ENCODE data around the gene PHRF1.

The PHRF1 gene

GRCh38 chr11:581342-581741, 5.1 kb downstream of the PHRF1 start:
- no peak for TF ChIP-seq Cebpa-rat (IDR thresholded peaks at IDR 0.05)
- Histone ChIP-seq H3K27me3 (no peaks in the 10 kb centered on the region), H3K4me2 (no peak overlapping the region), H4K20me1 (peaks cover 100% of the 10 kb centered on the region), H3K9me3 (no peaks in the 10 kb centered on the region), H3K9ac (no peak overlapping the region), H3K4me1 (peaks cover 33% of the 10 kb centered on the region), H3K4me3 (no peak overlapping the region), H3K36me3 (peaks cover 80% of the 10 kb centered on the region), H3K27ac (no peak overlapping the region)

DNA sequence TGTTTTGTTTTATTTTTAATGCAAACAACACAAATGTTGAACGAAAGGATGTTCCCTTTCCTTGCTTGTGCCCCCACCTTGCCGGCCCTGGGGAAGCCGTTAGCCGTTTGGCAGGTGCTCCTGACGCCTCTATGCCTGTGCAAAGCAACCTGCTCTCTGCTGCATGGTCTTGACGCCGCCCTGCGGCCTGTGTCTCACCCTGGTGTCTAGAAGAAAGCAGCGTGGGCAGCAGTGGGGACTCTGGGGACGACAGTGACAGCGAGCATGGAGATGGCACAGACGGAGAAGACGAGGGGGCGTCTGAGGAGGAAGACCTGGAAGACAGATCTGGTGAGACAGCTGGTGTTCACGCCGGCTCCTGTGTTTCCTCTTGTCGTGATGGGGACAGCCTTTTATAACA, 5.5 kb downstream of the PHRF1 start:
- peaks cover 100% of the 10 kb centered on the region for H4K20me1 ChIP-seq
- H3K4me2 ChIP-seq = no peak overlapping the region
- H3K4me1 ChIP-seq = peaks cover 33% of the 10 kb centered on the region
- no peaks in the 10 kb centered on the region for H3K27me3 ChIP-seq
- H3K9me3 ChIP-seq = no peaks in the 10 kb centered on the region
- H3K4me3 ChIP-seq = no peak overlapping the region
- TF ChIP-seq Cebpa-rat (IDR thresholded peaks at IDR 0.05) = no peak
- H3K9ac ChIP-seq = no peak overlapping the region
- H3K36me3 ChIP-seq = peaks cover 85% of the 10 kb centered on the region
- H3K27ac ChIP-seq = no peak overlapping the region

DNA sequence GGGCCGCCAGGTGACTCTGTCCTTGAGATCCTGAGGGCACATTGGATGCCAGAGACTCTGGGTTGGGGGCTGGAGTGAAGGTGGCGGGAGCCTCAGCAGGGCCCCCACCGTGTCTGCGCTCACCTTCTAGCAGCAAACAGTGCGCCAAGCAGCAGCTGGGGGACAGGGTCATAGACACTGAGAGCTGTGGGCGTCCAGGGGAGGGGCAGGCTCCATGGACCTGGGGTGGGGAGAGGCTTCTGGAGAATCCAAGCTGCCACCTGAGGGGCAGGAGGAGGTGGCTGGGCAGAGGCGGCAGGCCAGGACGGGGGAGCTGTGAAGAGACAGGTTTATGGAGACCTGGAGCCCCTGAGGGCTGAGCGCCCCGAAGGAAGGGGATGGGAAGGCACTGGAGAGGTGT, 8.0 kb downstream of the PHRF1 start:
- Histone ChIP-seq H3K4me1 (peaks cover 12% of the 10 kb centered on the region), H3K36me3 (peaks cover 99% of the 10 kb centered on the region), H3K4me3 (no peak overlapping the region), H4K20me1 (peaks cover 100% of the 10 kb centered on the region), H3K27ac (no peak overlapping the region), H3K9ac (no peak overlapping the region), H3K4me2 (no peak overlapping the region), H3K27me3 (no peaks in the 10 kb centered on the region), H3K9me3 (no peaks in the 10 kb centered on the region)
- no peak for TF ChIP-seq Cebpa-rat (IDR thresholded peaks at IDR 0.05)

DNA sequence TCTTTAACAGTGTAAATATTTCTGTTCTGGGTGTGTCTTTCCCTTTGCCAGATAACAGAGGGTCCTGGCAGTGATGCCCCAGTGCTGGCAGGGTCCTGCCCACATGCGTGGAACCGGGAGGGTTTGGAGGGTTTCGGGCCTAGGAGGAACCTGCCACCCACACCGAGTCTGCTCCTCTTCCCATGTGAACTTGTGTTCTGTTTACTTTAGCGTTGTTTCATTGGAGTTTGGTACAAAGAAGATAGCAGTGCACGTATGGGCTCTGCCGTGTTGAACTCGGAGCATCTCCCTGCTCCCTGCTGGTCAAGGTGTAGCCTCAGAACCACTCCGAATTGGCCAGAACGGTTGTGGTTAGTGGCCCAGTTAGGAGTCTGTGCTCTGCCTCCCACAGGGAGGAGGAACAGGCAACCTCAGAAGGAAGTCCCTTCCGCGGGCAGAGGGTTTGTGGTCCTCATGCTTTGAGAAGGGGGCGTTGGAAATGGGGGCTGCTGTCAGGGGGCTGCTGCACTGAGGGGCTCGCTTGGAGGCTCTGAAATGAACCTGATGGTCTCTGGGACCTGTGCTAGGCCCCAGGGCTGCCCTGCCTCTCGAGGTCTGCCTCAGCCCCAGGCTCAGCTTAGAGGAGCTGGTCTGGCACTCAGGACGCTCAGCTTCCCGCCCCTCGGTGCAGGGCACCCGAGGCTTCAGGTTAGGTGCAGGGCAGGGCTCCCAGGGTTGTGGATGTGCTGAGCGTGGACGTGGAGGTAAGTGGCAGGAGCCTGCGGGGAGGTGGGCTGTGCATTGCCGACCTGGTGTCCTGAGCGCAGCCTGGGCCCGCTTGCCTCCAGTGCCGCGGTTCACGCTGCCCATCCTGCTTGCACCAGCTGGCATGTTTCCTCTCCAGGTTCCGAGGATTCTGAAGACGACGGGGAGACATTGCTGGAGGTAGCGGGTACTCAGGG, 10.4 kb downstream of the PHRF1 start:
- Histone ChIP-seq H3K4me3 (no peak overlapping the region), H3K36me3 (peaks cover 100% of the 10 kb centered on the region), H3K27ac (no peak overlapping the region), H3K4me1 (no peaks in the 10 kb centered on the region), H3K9ac (no peak overlapping the region), H4K20me1 (peaks cover 100% of the 10 kb centered on the region), H3K4me2 (no peak overlapping the region), H3K9me3 (no peaks in the 10 kb centered on the region), H3K27me3 (no peaks in the 10 kb centered on the region)
- no peak for TF ChIP-seq Cebpa-rat (IDR thresholded peaks at IDR 0.05)

DNA sequence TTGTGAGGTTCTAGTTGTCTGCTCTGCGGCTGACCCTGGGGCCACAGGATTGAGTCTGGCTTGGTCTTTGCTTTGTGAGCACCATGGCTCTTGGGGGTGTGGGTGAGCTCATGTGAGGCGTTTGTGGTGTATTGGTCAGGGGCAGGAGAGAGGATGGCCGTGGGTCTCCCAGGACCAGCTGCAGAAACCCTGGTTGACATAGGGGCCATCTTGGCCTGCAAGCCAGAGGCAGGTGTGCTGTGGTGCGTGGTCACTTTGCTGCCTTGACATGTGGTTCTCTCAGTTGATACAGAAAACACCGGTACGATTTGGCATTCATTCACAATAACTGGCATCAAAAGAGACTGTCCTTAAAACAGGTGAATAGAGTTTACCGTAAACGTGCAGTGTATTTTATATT, 11.3 kb downstream of the PHRF1 start:
- H4K20me1 ChIP-seq = peaks cover 99% of the 10 kb centered on the region
- no peak for TF ChIP-seq Cebpa-rat (IDR thresholded peaks at IDR 0.05)
- no peak overlapping the region for H3K4me3 ChIP-seq
- H3K36me3 ChIP-seq = peaks cover 99% of the 10 kb centered on the region
- no peaks in the 10 kb centered on the region for H3K4me1 ChIP-seq
- no peak overlapping the region for H3K9ac ChIP-seq
- no peaks in the 10 kb centered on the region for H3K9me3 ChIP-seq
- no peak overlapping the region for H3K4me2 ChIP-seq
- no peaks in the 10 kb centered on the region for H3K27me3 ChIP-seq
- H3K27ac ChIP-seq = no peak overlapping the region

DNA sequence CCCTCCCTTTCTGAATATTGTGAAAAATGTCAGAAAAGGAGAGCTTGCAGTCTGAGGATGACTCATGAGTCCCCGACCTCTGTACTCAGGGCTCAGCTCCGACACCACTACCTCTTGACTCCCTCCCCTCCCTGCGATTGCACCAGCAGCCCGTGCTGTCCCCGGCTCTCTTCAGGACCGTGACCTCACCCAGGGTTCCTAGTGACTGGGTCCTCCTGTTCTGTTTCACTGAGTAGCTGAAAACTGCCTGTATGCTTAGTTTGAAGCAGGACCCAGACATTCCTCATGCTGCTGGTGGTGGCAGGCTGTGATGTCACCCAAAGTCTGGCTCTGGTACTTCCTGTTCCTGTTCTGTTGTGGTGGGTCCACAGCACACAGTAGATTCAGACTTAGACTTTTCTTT, 11.7 kb downstream of the PHRF1 start:
- H3K27me3 ChIP-seq = no peaks in the 10 kb centered on the region
- no peak overlapping the region for H3K4me3 ChIP-seq
- H3K4me1 ChIP-seq = no peaks in the 10 kb centered on the region
- H4K20me1 ChIP-seq = peaks cover 99% of the 10 kb centered on the region
- H3K36me3 ChIP-seq = peaks cover 99% of the 10 kb centered on the region
- H3K27ac ChIP-seq = no peak overlapping the region
- H3K9ac ChIP-seq = no peak overlapping the region
- TF ChIP-seq Cebpa-rat (IDR thresholded peaks at IDR 0.05) = no peak
- no peaks in the 10 kb centered on the region for H3K9me3 ChIP-seq
- no peak overlapping the region for H3K4me2 ChIP-seq

DNA sequence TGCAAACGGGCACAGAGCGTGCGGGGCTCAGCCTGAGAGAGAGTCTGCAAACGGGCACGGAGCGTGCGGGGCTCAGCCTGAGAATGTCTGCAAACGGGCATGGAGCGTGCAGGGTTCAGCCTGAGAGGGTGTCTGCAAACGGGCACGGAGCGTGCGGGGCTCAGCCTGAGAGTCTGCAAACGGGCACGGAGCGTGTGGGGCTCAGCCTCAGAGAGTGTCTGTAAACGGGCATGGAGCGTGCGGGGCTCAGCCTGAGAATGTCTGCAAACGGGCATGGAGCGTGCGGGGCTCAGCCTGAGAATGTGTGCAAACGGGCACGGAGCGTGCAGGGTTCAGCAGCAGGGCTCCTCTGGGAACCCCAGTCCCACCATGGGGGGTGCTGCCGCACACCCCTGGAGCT, 13.5 kb downstream of the PHRF1 start:
- Histone ChIP-seq H3K27ac (no peak overlapping the region), H3K4me2 (no peak overlapping the region), H3K36me3 (peaks cover 99% of the 10 kb centered on the region), H3K9ac (no peak overlapping the region), H3K4me1 (no peaks in the 10 kb centered on the region), H3K9me3 (no peaks in the 10 kb centered on the region), H3K4me3 (no peak overlapping the region), H4K20me1 (peaks cover 99% of the 10 kb centered on the region), H3K27me3 (no peaks in the 10 kb centered on the region)
- TF ChIP-seq Cebpa-rat (IDR thresholded peaks at IDR 0.05) = no peak

DNA sequence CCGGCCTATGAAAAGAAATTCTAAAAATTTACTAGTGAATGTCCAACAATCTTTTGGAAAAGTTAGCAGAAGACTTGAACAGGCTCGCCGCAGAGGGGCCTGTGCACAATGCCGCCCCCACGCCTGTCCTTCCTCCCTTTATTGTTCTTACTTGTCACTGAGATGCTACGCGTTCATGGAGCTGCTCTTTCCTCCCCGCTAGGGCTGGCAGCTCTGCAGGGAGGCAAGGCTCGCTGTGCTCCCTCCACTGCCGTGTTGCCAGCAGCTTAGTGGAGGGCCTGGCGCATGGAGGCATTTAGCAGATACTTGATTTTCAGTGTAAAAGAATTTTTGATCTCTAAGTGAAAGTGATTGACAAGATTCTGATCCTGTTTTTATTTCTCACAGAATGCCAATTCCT, 14.7 kb downstream of the PHRF1 start:
- peaks cover 99% of the 10 kb centered on the region for H3K36me3 ChIP-seq
- H4K20me1 ChIP-seq = peaks cover 99% of the 10 kb centered on the region
- no peaks in the 10 kb centered on the region for H3K9me3 ChIP-seq
- H3K4me2 ChIP-seq = no peak overlapping the region
- TF ChIP-seq Cebpa-rat (IDR thresholded peaks at IDR 0.05) = no peak
- H3K9ac ChIP-seq = no peak overlapping the region
- no peak overlapping the region for H3K27ac ChIP-seq
- H3K4me1 ChIP-seq = no peaks in the 10 kb centered on the region
- no peak overlapping the region for H3K4me3 ChIP-seq
- H3K27me3 ChIP-seq = no peaks in the 10 kb centered on the region

DNA sequence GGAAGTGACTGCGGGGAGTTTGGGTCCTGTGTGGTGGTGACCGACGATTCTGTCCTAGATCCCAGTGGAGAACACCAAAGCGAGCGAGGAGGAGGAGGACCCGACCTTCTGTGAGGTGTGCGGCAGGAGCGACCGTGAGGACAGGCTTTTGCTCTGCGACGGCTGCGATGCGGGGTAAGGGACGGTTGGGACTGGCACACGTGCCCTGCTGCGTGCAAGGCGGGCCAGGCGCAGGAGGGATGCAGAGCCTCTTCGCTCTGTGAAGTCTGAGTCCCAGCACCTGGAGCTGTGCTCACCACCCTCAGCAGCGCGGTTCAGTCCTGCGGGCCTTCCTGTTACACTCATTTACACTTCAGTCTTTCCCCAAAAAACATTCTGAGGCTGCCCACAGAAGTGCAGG, 16.2 kb downstream of the PHRF1 start:
- Histone ChIP-seq H3K36me3 (peaks cover 98% of the 10 kb centered on the region), H4K20me1 (peaks cover 98% of the 10 kb centered on the region)

DNA sequence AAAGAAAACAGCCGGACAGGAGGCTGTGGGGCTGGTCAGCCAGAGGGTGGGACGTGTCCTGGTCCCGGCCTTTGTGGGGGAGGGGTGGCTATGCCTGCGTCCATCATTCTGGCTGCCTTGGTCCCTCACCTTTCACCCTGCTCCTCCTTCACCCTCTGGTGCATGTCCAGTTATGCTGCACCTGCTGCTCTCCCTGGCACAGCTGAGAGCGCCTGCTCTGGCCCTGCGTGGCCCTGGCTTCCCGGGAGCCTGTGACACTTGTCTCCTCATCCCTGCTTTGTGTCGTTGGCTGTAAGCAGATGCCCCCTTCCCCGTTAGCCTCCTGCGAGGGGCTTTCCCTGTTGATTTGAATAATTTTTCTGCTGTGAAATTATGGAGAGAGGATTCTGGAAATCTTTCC, 16.6 kb downstream of the PHRF1 start:
- Histone ChIP-seq H4K20me1 (peaks cover 98% of the 10 kb centered on the region), H3K36me3 (peaks cover 98% of the 10 kb centered on the region)
- no peak for TF ChIP-seq Cebpa-rat (IDR thresholded peaks at IDR 0.05)

More for the DNA sequence above, 16.2 kb downstream of the PHRF1 start:
- no peak overlapping the region for H3K4me2 ChIP-seq
- no peaks in the 10 kb centered on the region for H3K27me3 ChIP-seq
- H3K9me3 ChIP-seq = no peaks in the 10 kb centered on the region
- H3K27ac ChIP-seq = no peak overlapping the region
- TF ChIP-seq Cebpa-rat (IDR thresholded peaks at IDR 0.05) = no peak
- H3K4me3 ChIP-seq = no peak overlapping the region
- H3K4me1 ChIP-seq = no peaks in the 10 kb centered on the region
- H3K9ac ChIP-seq = no peak overlapping the region

More for the DNA sequence above, 16.6 kb downstream of the PHRF1 start:
- no peak overlapping the region for H3K27ac ChIP-seq
- H3K4me2 ChIP-seq = no peak overlapping the region
- no peaks in the 10 kb centered on the region for H3K9me3 ChIP-seq
- H3K4me3 ChIP-seq = no peak overlapping the region
- H3K9ac ChIP-seq = no peak overlapping the region
- no peaks in the 10 kb centered on the region for H3K27me3 ChIP-seq
- no peaks in the 10 kb centered on the region for H3K4me1 ChIP-seq
